Right ventricle myocardium superior (tissue), 1 donor: ENCODE data around the gene MZT1. TPM values are rescaled to one million over a fixed set of nuclear protein-coding genes. Genes with fewer than 3 reads are reported as not detected.
"Not testable (repeated sequence)": the region's sequence is repeated elsewhere in the genome, so short reads cannot be mapped to it uniquely, and the experiment has no call there.

Experiments used
- ATAC-seq: fragments of 200-7000 bp; cut with Tn5 transposase; one replicate; pipeline ENCODE4 v1.9.1; 2020; ENCODE audit warnings: mild to moderate bottlenecking; ENCODE audit not compliant: poor library complexity
- DNase-seq: peaks from one replicate; pipeline ENCODE4 v3.0.0-alpha.2; 2020
- intact Hi-C: fragments of 100-400 bp; cut with DNase I; formaldehyde crosslinking; loops from one replicate; pipeline ENCODE4 v1.11.2; 2022
- long read RNA-seq: library from polyadenylated mRNA; unstranded; transcript quantifications from one replicate; pipeline ENCODE4 v2.0.0, GENCODE V29; 2021
- total RNA-seq: library from RNA; stranded (reverse); fragmentation: NEBNext Ultra II Directional; extraction: Animal tissue kit (Norgen Biotek cat#: 25700); gene quantifications from one replicate; pipeline ENCODE4 v1.2.1, GENCODE V29; 2021
- donor health status: DM: no; HTN: yes; CAD: no; lungs with severe emphysema.

MZT1 gene
- total RNA-seq: 5.9 TPM
- long read RNA-seq, transcript MZT1-201 (3 exons, 2,299 nt): major isoform, 28 of 29 reads
- long read RNA-seq, partial matches to known transcripts: 1 of 29 reads
- long read RNA-seq, other reads (novel, unspliced or antisense): 0 of 29 reads

GRCh38 chr13:72727417-72728289 lies at the start of gene MZT1, which contains the start of gene BORA:
Gene MZT1, minus strand, starts transcription at chr13:72727629. Its CDS starts 27 bp downstream, at chr13:72727602.
Gene BORA, plus strand, starts transcription at chr13:72727923. Its CDS starts 1,018 bp downstream, at chr13:72728941.
- ATAC-seq (peak; percentile 99), DNase-seq (peak; percentile 97)
- intact Hi-C loops: no loop called here

DNA sequence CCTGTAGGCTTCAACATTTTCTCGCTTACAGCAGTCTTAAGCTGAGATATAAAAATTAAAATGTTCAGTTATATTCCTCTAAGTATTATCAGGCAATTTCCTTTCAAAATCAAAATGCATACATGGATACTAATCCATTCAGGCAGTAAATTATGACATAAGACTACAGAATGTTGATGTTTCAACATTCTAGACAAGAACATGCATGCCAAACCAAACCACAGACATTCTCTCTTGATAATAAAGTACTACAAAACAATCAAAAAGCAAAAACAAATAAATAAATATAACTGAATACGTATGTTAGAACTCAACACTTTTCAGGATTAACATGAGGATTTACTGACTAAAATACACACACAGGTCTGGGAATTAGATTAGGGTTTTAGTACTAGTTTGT lies 46.6 kb upstream of the MZT1 start:
- ATAC-seq: no peak
- DNase-seq: no peak
- intact Hi-C loops: no loop called here

DNA sequence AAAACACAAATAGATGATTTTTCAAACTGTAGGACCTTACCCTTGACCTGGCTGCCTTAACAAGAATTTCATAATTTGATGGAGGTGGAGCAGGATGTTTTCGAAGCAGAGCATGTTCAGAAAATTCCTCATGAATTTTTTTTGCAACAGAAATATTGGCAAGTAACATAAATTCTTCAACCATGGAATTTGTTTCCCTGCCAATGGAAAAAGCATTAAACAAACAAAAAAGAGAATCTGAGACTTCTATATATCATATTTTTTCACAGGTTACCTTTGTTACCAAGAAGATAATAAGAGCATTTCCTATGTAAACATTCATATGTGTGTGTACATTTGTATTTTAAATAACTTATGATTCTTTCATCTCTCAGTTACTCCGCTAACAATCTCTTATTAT lies 36.0 kb upstream of the MZT1 start:
- no peak for ATAC-seq
- intact Hi-C loops: no loop called here
- DNase-seq: no peak

DNA sequence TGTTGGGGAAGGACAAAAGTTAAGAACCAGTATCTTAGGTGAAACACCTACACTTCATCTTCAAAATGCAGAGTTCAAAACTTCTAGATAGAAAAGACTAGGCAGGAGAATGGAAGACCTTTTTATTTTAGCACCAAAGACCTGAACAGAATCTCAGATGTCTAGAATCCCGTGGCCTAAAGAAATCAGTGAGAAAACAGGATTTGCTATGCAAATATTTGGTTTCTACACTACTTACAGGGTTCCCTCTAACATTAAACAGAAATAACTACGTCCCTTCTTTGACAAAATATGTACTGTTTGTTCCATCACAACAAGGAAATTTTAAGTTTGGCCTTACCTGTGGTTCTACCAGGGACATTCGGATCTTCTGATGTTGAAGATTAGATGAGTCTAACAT lies 32.8 kb upstream of the MZT1 start:
- ATAC-seq (no peak), DNase-seq (no peak)
- intact Hi-C loops: no loop called here

DNA sequence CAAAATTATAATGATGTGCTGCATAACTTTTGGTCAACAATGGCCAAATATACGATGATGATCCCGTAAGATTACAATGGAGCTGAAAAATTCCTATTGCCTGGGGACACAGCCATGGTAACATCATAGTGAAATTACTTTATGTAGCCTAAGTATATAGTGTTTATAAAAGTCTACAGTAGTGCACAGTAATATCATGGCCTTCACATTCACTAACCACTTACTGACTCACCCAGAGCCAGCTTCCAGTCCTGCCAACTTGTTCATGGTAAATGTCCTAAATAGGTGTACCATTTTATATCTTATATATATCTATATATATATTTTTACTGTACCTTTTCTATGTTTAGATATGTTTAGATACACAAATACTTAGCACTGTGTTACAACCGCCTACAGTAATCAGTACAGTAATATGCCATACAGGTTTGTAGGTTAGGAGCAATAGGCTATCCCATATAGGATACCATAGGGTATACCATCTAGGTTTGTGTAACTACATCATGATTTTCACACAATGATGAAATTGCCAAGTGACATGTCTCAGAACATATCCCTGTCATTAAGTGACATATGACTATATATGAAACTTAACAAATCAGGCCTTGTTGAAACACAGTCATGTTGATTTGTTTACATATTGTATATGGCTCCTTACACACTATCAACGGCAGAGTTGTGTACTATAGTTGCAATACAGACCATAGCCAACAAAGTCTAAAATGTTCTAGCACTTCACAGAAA lies 30.5 kb upstream of the MZT1 start:
- intact Hi-C loops: no loop called here
- DNase-seq: no peak
- ATAC-seq: no peak

DNA sequence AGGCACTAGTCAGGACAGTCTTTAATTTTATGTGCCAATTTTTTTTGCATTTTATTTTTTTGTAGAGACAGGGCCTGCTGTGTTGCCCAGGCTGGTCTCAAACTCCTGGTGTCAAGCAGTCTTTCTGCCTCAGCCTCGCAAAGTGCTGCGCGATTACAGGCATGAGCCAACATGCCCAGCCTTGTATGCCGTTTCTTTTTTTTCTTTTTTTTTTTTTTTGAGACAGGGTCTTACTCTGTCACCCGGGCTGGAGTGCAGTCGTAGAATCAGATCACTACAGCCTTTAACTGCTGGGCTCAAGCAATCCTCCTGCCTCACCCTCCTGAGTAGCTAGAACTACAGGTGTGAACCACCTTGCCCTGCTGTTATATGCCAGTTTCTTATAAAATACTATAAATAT lies 26.7 kb upstream of the MZT1 start:
- intact Hi-C loops: no loop called here
- no peak for ATAC-seq
- no peak for DNase-seq

DNA sequence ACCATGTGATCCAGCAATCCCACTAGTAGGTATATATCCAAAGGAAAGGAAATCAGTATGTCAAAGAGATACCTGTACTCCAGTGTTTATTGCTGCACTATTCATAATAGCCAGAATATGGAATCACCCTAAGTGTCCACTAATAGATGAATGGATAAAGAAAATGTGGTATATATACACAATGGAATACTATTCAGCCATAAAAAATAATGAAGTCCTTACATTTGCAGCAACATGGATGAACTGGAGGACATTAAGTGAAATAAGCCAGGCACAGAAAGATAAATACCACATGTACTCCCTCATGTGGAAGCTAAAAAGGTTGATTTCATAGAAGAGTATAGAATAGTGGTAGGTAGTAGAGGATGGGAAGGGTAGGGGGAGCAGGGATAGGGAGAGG lies 23.8 kb upstream of the MZT1 start:
- DNase-seq: no peak
- no peak for ATAC-seq
- intact Hi-C loops: no loop called here

GRCh38 chr13:72745260-72745659 lies 17.8 kb upstream of the MZT1 start:
- intact Hi-C loops: no loop called here
- DNase-seq: no peak

GRCh38 chr13:72740015-72740414 lies 12.6 kb upstream of the MZT1 start:
- ATAC-seq (no peak), DNase-seq (no peak)
- intact Hi-C loops: no loop called here

More at GRCh38 chr13:72745260-72745659, 17.8 kb upstream of the MZT1 start:
- ATAC-seq: no peak

DNA sequence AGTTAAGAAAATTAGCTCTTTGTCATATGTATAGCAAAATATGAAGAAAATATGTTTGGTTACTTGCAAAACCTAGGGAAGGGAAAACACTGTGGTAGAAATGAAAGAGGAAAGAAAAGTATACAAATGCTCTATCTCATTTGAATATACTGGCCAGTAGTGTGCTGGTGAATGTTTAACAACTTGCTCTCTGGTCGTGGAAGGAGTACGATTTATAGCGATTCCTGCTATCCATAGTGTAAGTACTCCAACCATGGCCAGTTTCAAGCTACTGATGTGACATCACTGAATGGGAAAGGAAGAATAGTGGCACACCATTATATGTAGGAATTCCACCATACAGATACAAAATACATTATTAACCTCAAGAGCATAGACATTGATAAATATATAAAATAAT lies 9.6 kb upstream of the MZT1 start:
- intact Hi-C loops: no loop called here
- no peak for DNase-seq
- ATAC-seq: no peak

- ATAC-seq (no peak), DNase-seq (no peak)
- intact Hi-C loops: no loop called here
These were observed 819 bp upstream of the MZT1 start for GRCh38 chr13:72728290-72728605.

DNA sequence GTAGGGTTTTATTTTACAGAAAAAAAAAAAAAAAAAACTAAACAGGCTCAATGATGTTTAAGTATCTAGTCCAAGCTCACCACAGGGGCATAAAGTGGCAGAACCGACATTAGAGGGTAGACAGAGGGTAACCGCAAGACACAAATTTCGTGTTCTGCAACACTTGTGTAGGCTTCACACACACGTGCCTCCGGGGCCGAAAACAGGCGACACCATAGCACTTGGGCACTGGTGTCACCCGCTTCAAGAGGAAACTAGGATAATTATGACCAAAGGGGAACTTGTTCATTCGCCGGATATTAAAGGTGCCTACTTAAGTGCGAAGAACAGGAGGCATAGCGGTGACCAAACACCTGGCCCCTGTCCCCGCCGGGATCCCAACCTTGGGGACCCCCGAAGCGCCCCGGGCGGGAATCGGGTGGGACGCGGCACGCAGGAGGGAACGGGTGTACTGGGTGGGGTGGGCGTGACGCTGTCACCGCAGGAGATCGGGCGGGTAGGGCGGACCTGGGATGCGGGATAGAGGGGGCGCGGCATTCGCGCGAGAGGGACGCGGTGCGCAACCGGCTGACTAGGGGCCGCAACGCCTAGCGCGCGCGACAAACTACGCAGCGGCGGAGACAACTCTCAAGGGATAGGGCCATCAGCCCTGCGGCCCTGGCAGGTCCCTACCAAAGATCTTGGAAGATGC lies 558 bp downstream of the MZT1 start:
- intact Hi-C loops: no loop called here
- DNase-seq: peak; percentile 59
- ATAC-seq: peak; percentile 51

DNA sequence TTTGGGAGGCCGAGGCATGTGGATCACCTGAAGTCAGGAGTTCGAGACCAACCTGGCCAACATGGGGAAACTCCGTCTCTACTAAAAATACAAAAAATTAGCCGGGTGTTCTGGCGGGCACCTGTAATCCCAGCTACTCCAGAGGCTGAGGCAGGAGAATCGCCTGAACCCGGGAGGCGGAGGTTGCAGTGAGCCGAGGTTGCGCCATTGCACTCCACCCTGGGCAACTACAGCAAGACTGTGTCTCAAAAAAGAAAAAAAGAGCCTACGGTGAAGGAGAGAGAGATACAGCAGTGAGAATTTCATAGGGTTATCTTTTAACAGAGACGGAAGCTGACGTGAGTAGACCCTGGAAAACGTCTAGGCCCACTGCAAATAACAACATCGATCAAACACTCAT lies 1.2 kb downstream of the MZT1 start:
- DNase-seq, intact Hi-C loops, ATAC-seq: not testable (repeated sequence)

- no peak for ATAC-seq
These were observed 10.7 kb downstream of the MZT1 start for GRCh38 chr13:72716776-72717175.

DNA sequence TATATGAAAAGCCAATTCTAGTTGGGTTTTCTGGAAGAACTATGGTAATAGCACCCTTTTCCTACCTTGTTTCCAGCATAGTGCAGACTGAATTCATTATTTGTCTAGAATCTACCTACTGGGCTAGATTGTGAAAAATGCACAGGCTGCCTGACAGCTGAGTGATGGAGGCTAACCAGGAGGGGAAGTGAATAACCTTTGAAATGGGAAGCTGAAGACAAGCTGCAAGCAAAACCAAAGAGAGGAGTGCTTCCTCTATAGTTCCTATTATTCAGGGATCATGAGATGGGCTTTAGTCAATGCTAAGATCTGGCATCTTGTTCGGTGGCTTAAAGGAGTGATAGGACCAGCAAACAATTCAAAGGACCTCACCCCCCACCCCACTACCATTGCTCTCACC lies 26.9 kb downstream of the MZT1 start:
- DNase-seq (no peak), ATAC-seq (no peak)
- intact Hi-C loops: no loop called here

More at GRCh38 chr13:72716776-72717175, 10.7 kb downstream of the MZT1 start:
- DNase-seq: no peak
- intact Hi-C loops: no loop called here

DNA sequence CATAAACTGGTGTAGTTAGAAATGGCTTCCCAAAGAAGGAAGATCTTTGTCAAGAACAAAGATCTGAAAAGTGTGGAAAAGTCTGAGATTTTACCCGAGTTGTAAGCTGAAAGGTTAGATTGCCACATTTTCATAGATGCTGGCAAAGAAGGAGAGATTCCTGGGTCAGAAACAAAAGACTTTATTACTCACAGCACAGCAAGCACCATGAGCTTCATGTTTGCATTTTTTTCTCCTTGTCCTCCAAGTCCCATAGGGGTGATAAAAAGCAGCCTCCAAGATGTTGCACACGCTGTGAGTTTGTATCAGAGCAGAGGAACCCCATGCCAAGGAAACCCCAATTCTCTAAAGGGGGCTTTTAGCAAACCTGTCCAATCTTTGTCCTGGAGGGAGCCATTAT lies 29.3 kb downstream of the MZT1 start:
- intact Hi-C loops: no loop called here
- ATAC-seq (no peak), DNase-seq (no peak)

- intact Hi-C loops: no loop called here
- DNase-seq (no peak), ATAC-seq (no peak)
These were observed 30.9 kb downstream of the MZT1 start for GRCh38 chr13:72696579-72696978.

DNA sequence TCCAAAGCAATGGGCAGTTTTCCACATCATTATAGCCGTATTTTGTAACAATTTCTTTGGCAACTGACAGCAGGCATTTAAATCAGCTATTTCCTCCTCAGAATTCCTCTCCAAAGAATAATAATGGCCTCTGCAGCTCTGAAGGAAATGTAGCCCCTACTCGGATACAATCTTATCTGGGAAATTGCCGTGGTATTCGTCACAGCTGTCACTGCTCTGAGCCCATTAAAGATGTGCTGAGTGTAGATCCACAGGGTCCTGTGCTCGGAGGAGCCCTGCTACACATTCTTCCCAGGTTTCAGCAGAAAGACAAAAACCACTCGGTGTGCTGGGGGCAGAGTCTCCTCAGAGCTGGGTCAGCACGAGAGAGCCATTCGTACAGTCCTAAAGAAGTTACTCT lies 33.1 kb downstream of the MZT1 start:
- intact Hi-C loops: no loop called here
- DNase-seq (no peak), ATAC-seq (no peak)

- no peak for DNase-seq
- ATAC-seq: no peak
- intact Hi-C loops: no loop called here
These were observed 33.6 kb downstream of the MZT1 start for GRCh38 chr13:72693832-72694231.
